NK-92 treated with Interleukin-12 subunit alpha and Interleukin-12 subunit beta, amount 100 ng/mL, for 24 hours (cell line): ENCODE results near the gene CACNA1C.

Experiments used
- DNase-seq: peaks from one replicate; lab custom pipeline; 2025; lab: John Stamatoyannopoulos, UW

Gene CACNA1C

DNA sequence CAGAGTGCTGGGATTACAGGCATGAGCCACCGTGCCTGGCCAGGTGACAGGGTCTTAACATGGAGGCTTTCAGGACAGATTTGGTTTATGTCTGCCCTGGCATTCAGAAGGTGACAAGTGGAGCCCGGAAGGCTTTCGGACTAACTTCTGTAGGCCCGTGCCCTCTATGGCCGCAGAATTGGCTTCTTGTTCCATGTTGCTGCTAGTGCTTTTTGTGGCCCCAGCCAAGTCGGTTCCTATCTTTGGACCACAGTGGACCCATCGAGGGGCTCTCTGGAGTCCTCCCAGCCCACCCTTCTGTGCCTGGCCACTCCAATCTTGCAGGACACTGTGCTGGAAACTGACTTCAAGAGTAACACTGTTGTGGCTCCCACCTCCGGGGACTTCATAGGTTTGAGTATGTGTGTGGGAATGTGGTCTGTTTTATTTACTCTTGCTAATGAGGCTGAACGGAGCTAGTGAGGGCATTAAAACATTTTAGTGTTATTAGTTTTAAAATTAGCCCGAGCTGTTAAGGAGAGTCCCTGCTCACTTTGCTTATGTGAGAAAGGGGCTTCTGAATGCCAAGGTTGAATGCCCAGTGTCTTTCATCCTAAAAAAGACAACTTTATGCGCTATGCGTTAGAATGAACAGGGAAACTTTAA lies 245.9 kb downstream of the CACNA1C start:
- no peak for DNase-seq

DNA sequence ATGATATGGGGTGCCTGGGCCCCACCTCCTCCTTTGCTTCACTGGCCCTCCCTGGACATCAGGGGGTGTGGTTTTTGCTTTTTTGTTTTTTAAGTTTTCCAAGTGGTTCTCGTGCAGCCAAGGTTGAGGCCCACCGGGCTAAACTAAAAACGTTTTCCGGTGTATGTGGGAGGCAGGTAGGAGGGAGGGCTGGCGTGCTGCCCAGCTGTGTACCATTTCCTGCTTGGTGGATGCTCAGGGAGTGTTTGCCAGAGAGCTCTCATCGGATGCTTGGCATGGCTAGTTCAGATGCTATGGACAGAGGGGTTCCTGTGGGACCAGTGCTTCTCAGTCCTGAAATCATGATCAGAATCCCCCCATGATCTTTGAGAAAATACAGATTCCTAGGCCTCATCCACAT lies 246.4 kb downstream of the CACNA1C start:
- no peak for DNase-seq

DNA sequence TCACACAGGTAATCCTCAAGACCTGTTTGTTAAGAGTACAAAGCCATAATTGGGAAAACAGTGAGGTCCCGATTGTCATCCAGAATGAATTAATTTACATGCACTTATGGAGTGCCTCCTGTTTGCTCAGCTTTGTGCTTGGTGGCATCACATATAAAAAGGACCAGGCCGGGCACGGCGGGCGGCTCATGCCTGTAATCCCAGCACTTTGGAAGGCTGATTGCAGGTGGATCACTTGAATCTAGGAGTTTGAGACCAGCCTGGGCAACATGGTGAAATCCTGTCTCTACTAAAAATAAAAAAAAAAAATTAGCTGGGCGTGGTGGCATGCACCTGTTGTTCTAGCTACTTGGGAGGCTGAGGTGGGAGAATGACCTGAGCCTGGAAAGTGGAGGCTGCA lies 247.4 kb downstream of the CACNA1C start:
- DNase-seq, result no peak

DNA sequence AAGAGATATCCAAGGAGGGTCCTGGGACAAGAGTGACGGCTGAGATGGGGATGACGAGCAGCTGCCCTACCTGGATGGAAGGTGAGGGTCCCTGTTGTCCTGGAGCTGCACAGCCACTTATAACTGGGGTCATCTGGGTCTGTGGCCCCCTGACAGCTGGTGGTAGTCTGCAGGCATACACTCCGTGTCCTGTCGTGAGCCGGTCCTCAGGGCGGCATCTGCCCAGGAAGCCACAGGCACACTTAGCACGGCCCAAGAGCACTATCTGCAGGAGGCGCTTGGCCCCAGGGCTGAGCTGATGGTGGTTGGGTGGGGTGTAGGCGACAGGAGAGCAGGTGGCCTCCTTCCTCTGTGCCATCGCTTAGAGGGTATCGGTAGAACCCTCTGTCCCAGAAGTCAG lies 248.1 kb downstream of the CACNA1C start:
- DNase-seq, result no peak

DNA sequence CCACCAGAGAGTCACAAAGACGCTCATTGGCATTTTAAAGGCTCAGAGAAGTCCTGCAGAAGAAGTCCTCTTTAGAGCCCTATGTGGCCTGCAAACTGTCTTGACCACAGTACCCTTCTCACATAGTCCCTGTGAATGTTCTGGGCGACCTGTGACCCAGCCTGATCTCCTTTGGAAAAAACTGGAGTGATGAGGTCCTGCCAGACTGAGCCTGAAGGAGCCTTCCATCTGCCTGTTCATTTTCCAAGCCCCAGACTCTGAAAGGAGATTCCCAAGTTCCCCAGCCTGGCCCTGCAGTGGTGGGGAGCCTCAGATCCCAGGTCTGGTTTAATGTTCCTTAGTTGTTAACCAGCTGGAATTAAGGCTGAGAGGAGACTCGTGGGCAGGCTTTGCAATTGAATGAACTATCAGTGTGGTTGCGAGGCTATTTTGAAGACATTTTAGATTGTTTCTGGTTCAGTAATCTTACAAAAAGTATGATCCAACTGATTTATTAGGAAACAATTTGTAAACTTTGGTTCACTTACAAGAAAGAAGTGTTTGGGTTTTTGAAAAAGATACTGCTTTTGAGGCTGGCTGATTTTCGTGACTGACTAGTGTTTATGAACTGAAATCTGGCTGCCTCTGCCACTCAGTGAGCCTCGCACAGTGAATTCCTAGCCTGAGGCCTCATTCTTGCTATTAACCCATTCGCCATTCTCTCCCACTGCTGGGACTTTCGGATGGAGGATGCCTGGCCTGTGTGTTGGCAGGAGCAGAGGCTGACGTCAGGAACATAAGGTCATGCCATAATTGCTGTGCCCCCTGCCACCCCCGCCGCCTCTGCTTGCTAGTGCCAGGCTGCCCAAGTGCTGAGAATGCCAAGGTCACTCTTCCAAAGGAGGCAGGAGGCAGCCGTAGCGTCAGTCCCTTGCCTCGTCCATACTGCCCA lies 249.0 kb downstream of the CACNA1C start:
- no peak for DNase-seq

DNA sequence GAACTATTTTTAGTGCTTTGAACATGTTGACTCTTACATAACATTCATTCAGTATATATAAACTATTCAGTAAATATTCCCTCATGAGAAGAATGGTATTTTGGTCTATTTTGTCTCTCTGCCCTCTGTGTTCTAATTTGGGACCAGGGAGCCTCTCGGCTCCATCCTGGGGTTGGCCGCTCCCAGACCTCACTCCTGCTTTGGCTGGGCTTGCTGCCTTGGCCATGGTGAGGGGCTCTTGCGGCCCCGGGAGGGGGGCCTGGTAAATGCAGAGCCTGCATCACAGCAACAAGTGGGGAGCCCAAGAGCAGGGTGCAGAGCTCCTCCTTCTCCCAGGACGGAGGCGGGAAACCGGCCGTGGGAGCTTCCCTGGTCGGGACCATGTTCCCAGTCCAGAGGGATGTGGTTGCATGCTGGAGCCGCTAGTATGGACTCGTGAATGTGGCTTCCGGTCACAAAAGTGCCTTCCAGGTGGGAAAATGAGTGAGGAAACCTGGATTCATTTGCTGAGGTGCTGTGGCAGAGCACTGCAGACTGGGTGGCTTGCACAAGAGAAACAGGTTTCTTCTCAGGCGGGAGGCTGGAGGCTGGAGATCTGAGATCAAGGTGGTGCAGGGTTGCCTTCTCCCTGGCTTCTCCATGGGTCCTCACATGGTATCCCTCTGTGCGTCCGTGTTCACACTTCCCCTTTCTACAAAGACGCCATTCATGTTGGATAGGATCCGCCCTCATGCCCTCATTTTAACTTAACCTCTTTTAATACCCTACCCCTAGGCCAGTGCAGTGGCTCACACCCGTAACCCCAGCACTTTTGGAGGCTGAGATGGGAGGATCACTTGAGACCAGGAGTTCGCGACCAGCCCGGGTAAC lies 250.2 kb downstream of the CACNA1C start:
- DNase-seq, result no peak

DNA sequence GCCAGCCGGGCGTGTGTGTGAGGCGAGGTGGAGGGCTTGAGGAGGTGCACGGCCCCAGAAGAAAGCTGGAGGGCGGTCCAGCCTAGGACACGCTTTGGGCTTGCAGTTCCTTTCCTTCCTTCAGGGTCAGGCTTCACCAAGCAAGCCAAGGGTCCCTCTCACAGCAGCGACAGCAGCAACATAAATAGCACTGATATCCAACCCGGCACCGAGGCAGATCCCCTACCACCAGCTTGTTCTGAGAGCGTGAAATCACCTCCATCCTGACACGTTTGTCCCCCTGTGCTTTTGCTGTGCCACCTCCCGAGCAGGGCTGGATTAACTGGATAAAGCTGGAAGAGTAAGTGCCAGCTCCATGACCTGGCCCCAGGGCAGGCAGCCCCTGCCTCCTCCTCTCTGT lies 251.4 kb downstream of the CACNA1C start:
- no peak for DNase-seq

DNA sequence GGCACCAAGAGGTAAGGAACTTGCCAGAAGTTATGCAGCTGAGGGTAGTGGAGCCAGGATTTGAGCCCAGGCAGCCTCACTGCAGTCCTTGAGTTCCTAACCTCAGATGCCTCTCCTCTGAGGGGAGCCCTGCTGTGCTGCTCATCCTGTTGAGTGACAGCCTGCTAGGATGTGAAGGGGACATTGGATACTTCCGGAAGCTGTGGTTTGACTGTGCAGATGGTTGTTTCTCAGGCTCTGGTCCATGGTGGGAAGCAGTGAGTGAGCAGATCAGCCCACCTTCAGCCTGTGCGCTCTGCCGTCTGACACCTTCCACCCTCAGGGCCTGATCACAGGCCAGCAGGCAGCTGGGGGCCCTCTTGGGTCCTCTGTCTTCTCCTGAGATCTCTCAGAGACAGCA lies 253.2 kb downstream of the CACNA1C start:
- no peak for DNase-seq

DNA sequence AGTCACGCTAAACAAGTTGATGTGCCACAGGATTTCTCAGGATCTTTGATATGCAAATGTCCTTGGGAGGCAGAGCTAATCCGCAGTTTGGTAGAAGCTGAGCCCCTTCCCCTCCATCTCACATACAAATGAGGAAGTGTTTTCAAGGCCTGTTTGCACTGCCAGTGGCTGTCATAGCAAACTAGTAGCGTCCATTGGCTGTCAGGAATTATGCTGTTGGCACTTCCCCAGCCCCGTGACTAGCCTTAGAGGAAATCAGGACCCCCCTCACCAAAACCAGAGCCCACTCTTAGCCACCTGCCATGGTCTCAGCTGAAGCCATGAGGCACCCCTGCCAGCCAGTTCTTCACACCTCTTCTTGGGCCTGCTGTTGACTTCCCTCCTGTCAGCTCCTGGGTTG lies 253.9 kb downstream of the CACNA1C start:
- no peak for DNase-seq

DNA sequence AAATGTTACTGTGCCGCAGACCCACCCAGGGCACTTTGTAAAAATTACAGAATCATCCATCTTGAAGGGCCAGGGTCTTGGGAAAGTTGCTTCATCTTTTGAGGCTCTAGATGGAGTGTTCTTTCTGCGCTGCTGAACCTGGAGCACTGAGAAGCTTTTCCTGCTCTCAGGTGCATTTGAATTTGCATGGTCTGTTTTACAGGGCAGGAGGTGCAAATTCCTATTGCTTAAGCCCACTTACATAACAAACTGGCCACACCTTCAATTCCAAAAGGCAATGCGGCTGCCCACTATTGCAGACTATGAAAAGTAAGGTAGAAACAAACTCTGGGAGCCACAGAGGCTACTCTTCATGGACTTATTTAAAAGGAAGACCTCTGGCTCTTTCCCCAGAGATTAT lies 254.8 kb downstream of the CACNA1C start:
- DNase-seq, result no peak

DNA sequence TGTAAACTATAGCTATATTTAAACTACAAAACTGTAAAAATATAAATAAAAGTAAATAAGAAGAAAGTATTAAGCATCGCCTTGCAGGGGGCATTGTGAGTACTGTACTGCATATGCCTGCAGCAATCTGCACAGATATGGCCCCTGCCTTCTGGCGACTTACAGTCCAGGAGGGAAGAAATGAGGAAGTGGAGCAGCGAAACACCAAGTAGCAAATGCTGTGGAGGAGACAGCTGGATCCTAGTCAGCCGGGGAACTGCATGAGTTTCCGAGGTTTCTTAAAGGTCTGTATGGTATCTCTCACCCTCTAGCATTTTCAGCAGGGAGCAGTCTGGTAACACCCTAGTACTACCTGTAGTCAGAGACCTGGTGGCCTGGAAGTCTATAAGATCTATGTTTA lies 256.9 kb downstream of the CACNA1C start:
- DNase-seq, result no peak

DNA sequence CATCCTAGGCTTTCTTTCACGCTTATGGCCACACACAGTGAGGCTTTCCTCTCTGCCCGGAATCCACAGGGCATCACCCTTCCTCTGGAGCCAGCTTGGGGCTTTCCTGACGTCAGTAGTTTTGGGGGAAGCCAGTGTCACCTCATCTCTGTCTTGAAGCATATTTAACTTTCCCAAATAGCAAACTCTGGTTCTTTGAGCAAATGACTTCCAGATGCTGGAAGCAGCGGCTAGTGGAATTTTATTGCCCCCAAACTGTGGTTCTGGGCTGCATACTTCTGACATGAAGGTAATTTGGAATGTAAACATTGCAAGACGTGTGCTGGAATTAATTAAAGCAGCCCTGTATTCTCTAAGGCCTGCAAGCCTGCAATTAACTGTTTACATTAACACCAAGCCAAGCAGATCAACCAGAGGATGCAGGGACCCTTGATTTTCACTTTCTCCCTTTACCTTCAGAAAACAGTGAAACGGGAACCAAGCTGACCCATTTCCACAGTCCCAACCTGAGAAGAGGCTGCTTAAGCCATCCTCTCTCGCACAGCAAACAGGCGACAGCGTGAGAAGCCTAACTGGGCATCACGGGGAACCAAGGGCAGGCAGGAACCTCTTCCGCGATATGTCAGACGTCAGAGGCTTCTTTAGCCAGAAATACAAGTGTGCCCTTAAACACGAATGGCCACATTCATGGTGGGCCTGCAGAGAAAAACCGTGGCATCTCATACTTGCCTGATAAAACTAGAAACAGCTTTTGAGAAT lies 258.4 kb downstream of the CACNA1C start:
- no peak for DNase-seq

DNA sequence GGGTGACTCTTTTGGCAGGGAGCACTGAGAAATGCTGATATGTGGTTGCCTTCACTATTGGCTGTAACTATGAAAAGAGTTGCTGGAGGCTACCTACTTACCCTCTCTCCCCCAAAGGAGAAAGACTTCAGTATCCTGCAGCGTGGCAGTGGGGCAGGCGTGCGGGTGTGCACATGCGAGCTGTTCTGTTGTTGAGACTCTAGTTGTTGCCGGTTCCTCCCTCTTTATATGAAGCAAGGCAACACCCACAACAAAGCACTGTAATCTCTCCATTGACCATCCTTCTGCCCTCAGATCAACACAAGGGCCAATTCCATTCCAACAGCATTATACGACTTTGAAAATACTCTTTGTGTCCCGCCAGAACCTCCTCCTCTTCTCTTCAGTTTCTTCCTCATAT lies 259.4 kb downstream of the CACNA1C start:
- DNase-seq, result no peak

DNA sequence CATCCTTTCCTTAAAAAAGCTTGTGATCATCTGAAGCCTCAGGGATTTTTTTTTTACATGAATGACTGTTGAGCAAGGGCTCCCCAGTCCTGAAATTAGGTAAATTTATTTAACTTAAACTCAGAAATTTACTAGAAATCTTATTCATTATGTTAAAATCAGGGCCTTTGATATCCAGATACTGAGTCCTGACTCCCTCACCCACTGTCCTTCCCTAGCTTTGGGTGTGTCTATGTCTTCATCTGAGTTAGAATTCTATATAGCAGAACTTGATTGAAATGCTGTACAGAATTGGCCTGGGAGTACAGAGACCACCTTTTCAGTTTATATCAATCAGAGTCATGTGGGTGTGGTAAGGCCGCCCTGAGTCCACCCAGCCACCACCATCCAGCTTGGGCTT lies 260.0 kb downstream of the CACNA1C start:
- DNase-seq, result no peak

DNA sequence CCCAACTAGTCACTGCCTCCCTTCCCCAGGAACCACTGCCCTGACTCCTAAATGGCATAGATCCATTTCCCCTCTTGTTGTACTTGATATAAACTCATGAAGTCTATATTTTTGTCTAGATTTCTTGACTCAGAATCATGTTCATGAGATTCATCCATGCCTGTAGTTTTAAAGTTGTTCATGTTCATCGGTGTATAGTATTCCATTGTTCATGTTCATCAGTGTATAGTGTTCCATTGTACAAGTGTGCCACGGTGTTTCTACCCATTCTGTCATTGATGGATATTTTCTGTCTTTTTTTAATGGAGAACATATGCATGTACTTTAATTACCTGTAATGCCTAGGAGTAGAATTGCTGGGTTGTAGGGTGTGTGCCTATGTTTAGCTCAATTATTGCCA lies 261.7 kb downstream of the CACNA1C start:
- DNase-seq, result no peak

DNA sequence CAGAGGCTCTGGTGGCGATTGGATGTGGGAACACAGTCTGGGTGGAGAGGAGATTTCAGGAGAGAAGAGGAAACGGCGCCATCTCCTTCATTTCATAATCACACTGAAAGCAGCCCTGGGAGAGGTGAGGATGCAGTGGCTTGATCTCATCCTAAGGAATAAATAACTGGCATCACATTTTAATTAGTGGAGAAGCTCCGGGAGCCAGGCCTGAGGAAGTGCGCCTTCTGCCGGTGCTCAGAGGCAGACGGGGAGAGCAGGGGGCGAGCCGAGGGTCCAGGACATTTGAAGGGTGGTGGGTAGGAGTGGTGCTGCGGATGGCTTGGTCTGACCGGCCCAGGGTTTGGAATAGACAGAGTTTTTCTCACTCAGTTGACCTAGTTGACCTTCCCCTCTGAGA lies 265.0 kb downstream of the CACNA1C start:
- no peak for DNase-seq

DNA sequence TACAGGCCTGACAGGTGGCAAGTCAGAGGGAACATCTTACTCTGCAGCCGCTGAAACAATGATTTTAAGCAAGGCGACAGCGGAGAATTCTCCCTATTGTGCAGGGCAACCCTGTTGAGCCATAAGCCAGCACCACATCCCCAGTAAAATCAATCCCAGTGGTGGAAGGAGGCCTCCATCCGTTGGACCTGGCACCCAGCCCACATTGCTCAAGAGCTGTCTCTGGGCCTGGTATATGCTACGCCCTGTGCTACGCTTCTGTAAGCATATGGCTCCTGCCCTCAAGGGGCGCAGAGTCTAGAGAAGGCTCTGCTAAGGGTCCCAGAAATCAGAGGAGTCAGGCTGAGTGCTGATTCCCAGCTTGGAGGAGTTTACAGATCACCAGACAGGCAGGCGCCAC lies 265.5 kb downstream of the CACNA1C start:
- no peak for DNase-seq

DNA sequence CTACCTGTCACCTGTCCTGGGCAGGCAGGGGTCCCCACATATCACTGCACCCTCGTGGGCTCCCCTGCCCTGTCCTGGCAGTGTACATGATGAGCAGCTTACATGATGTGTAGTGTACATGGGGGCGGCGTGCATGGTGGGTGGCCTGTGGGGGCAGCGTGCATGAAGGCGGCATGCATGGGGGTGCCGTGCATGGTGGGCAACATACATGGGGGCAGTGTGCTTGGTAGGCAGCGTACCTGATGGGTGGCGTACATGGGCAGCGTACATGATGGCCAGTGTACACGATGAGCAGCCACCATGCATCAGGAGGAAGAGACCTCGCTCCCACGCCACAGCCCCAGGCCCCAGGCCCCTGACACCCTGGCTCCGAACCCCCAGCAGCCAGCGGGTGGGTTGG lies 266.3 kb downstream of the CACNA1C start:
- no peak for DNase-seq

DNA sequence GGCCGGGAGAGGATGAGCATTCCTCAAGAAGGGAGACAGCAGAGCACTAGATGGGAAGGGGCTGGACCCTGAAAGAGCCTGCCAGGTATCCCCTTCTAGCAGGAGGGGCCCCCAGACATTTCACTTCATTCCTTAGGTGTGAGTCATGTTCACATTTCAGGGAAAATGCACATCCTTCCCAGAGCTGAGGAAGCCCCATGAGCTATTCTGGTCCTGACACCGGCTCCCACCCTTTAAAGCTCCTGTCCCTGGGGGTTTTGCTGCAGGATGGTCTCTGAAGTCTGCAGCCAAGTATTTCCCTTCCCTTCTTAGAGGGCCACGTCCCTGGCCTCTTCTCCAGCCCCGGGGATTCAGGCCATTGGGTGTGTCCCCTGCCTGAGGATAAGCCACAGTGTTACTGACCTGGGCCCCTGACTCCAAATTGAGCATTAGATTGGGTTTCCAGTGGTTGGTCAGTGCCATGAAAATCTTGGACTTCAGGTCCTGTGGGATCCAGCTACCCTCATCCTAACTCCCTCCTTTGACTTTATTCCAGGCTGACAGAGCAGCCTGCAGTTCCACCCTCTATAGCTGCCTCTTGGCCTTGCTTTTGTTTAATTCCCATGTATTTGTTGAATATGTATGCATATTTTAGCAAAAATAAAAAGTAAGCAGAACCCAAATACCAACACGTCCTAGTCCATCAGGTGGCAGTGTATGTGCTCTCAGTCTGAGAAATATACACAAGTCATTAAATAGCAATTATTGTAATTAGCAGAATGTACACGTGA lies 267.1 kb downstream of the CACNA1C start:
- DNase-seq, result no peak

DNA sequence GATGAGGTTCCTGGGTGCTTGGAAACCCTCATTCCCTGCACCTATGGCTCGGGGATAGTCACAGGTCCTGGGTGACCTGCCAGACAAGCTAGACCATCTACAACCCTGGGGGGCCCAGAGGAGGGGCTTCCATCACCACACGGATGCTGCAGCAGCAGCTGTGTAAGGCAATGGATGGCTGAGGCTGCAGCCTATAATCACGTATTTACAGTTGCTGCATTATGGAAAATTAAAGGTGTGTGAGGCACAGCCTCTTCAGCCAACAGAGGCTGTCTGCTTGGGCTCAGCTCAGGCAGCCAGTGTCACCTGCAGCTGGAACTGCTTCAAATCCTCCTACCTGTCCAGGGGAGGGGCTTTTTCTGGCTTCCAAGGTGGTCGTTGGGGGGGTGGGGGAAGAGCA lies 268.1 kb downstream of the CACNA1C start:
- no peak for DNase-seq

DNA sequence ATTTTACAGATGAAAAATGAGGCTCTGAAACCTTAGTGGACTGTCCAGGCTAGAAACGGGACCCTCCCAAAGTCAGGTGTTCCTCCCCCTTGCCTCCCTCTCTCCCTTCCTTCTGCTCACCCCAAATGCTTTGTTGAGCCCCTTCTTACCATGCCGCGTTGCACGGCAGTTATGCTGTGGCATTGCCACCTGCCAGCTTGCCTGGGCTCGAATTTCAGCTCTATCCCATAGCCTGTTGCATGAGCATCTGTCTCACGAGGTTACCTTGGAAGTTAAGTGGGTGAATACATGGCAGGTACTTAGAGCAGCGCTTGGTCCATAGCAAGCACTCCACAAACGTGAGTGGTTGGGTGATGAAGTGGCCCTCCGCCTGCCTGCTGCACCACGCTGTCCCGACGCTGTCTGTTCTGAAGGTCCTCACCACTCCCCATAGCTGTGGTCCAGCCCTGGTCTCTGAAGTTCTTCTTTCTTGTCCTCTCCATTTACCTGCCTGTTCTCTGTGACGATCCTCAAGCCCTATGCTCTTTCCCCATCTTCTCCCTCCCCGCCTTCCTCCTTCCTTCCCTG lies 269.9 kb downstream of the CACNA1C start:
- no peak for DNase-seq
